ENCODE measurements around the gene YBX3. TPM values are rescaled to one million over a fixed set of nuclear protein-coding genes. Genes with fewer than 3 reads are reported as not detected.

The YBX3 gene
- polyA plus RNA-seq, 1 donor: 1,060 TPM

DNA sequence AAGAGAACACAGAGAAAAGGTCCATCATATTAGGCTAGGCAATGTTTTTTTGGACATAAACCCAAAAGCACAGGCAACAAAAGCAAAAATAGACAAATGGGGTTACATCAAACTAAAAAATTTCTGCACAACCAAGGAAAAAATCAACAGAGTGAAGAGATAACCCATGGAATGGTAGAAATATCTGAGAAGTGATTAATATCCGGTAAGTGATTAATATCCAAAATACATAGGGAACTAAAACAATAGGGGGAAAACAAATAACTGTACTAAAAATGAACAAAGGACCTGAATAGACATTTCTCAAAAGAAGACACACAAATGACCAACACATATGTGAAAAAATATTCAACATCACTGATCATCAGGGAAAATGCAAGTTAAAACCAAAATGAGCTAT is 53.6 kb downstream of the YBX3 start:
- no peak for DNase-seq (ENCODE audit: low read depth)

GRCh38 chr12:10668526-10668925 is 54.6 kb downstream of the YBX3 start:
- DNase-seq (ENCODE audit: low read depth): no peak

- no peak for DNase-seq (ENCODE audit: low read depth)
Measured at GRCh38 chr12:10667581-10667980, 55.5 kb downstream of the YBX3 start.

- DNase-seq (ENCODE audit: low read depth): no peak
Measured at GRCh38 chr12:10664499-10664898, 58.6 kb downstream of the YBX3 start.

DNA sequence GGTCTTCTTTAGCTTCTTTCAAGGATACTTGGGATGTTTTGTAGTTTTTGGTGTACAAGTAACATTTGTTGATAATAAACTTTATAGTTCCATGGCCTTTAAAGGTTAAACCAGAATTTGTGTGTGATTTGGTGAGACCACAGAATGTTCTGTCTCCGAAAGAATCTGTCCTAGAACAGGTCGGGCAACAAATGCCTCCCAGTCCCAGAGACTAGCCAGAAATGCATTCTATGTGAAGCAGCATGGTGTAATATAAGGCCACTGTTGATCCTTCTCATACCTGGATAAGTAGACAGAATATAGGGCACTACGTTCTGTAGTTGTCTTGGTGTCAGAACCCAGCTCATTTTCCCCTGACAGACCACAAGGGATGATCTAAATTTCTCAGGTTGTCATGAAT is 59.3 kb downstream of the YBX3 start:
- DNase-seq (ENCODE audit: low read depth): no peak

- DNase-seq (ENCODE audit: low read depth): no peak
Measured at GRCh38 chr12:10661338-10661737, 61.8 kb downstream of the YBX3 start.

GRCh38 chr12:10654003-10654402 is 69.1 kb downstream of the YBX3 start:
- no peak for DNase-seq (ENCODE audit: low read depth)

DNA sequence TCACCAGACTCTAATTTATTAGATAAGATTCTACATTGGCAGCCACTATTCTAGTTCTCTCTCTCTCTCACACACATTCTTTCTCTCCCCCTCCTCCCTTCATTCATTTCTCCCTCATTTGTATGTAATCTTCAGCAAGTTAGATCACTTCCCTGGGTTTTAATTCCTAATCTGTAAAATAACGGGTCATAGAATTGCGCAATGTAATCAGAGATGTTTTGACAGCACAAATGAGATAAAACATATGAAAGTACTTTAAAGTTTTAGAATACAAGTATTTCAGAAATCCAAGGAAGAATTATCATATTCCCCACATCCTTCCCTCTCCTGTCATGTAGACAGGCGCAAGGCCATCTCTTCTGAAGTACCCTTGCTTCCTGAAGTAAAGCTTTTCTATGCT is 70.9 kb downstream of the YBX3 start:
- DNase-seq (ENCODE audit: low read depth): no peak

Other genes starting within 250 kb of the YBX3 start
- gene EIF2S3B, start 217.4 kb downstream of the YBX3 start, polyA plus RNA-seq (ENCODE audit: insufficient read length): 3.1 TPM
- 20.2 TPM for gene MAGOHB, start 109.7 kb downstream of the YBX3 start, polyA plus RNA-seq (ENCODE audit: insufficient read length)
- 0.13 TPM for gene STYK1, start 49.3 kb downstream of the YBX3 start, polyA plus RNA-seq (ENCODE audit: insufficient read length)
- not detected for gene TAS2R7, start 79.3 kb upstream of the YBX3 start, polyA plus RNA-seq (ENCODE audit: insufficient read length)
- gene TAS2R8, start 84.0 kb upstream of the YBX3 start, polyA plus RNA-seq (ENCODE audit: insufficient read length): not detected
- gene TAS2R9, start 86.8 kb upstream of the YBX3 start, polyA plus RNA-seq (ENCODE audit: insufficient read length): not detected
- gene TAS2R10, start 103.0 kb upstream of the YBX3 start, polyA plus RNA-seq (ENCODE audit: insufficient read length): 1.1 TPM
- gene PRR4, start 126.2 kb upstream of the YBX3 start, polyA plus RNA-seq (ENCODE audit: insufficient read length): 4.1 TPM
- 7.3 TPM for gene PRH1, start 160.9 kb upstream of the YBX3 start, polyA plus RNA-seq (ENCODE audit: insufficient read length)
- gene TAS2R13, start 186.2 kb upstream of the YBX3 start, polyA plus RNA-seq (ENCODE audit: insufficient read length): 0.11 TPM
- gene PRH2, start 205.9 kb upstream of the YBX3 start, polyA plus RNA-seq (ENCODE audit: insufficient read length): 0.33 TPM
- gene TAS2R14, start 215.9 kb upstream of the YBX3 start, polyA plus RNA-seq (ENCODE audit: insufficient read length): 3.5 TPM